Panc1 (cell line): ENCODE data around the gene LMTK2. TPM values are rescaled to one million over a fixed set of nuclear protein-coding genes. Genes with fewer than 3 reads are reported as not detected.

Source experiments
- ATAC-seq: fragments of 200-7000 bp; cut with Tn5 transposase; 2 replicates; pipeline ENCODE4 v1.9.1; 2020; ENCODE audit warnings: mild to moderate bottlenecking, moderate library complexity
- BruUV-seq: library from RNA; stranded (reverse); fragments of 400-500 nt; replicated peaks from 2 replicates; lab custom pipeline; 2021; lab: Mats Ljungman, UMichigan
- CTCF ChIA-PET: fragments of 300-600 bp; sonication (Branson Sonifier 250); formaldehyde crosslinking; loops from one replicate; lab custom pipeline; 2022; ENCODE audit warnings: antibody characterized with exemption; lab: Charles Lee
- POLR2A ChIA-PET: fragments of 300-600 bp; sonication (Branson Sonifier 250); formaldehyde crosslinking; loops from one replicate; lab custom pipeline; 2022; ENCODE audit warnings: antibody characterized with exemption; lab: Charles Lee
- DNase-seq: peaks from one replicate; pipeline ENCODE4 v3.0.0-alpha.2; 2010; ENCODE audit warnings: low read depth, low spot score
- H3K27ac ChIP-seq: 2 replicates; pipeline ENCODE4 v1.5.1; 2011; ENCODE audit warnings: mild to moderate bottlenecking, low read length, inconsistent platforms
- H3K27me3 ChIP-seq: fragments of 200-500 bp; sonication (Bioruptor generic); 2 replicates; pipeline ENCODE4 v1.6.0; 2014; ENCODE audit warnings: low read length, inconsistent platforms; ENCODE audit not compliant: control insufficient read depth, insufficient read depth
- H3K36me3 ChIP-seq: fragments of 200-500 bp; sonication (Bioruptor generic); 2 replicates; pipeline ENCODE4 v1.5.1; 2014; ENCODE audit warnings: inconsistent platforms, mild to moderate bottlenecking, low read length, moderate library complexity; ENCODE audit not compliant: control insufficient read depth, insufficient read depth
- H3K4me1 ChIP-seq: 2 replicates; pipeline ENCODE4 v1.5.1; 2011; ENCODE audit warnings: inconsistent platforms, mild to moderate bottlenecking, low read length, moderate library complexity; ENCODE audit not compliant: control insufficient read depth, insufficient read depth
- H3K4me3 ChIP-seq, 2 experiments: 2 replicates each; pipeline ENCODE4 v1.5.1; 2011 to 2012; ENCODE audit warnings: low read depth in 2 of 2, low read length in 2 of 2, mild to moderate bottlenecking in 2 of 2, inconsistent platforms in 1 of 2, moderate library complexity in 1 of 2
- H3K9me3 ChIP-seq: fragments of 200-500 bp; sonication (Bioruptor generic); 2 replicates; pipeline ENCODE4 v1.5.1; 2014; ENCODE audit warnings: low read depth, mild to moderate bottlenecking, inconsistent platforms, low read length, moderate library complexity; ENCODE audit not compliant: control insufficient read depth, insufficient read depth
- POLR2AphosphoS5 ChIP-seq: IDR thresholded peaks from 2 replicates; pipeline ENCODE4 v1.6.1; 2012; ENCODE audit warnings: mild to moderate bottlenecking, low read depth, low read length, moderate library complexity
- SIN3A ChIP-seq: IDR thresholded peaks from 2 replicates; pipeline ENCODE4 v1.6.1; 2012; ENCODE audit warnings: low read depth, mild to moderate bottlenecking, low read length, moderate library complexity, borderline replicate concordance; ENCODE audit not compliant: insufficient read depth
- TCF7L2 ChIP-seq: IDR thresholded peaks from 2 replicates; pipeline ENCODE4 v1.6.1; 2011; ENCODE audit warnings: mild to moderate bottlenecking, low read depth, low read length, inconsistent platforms
- in situ Hi-C: cut with HindIII; loops from 2 replicates; pipeline ENCODE4 v1.10.0; 2016; ENCODE audit warnings: low sequenced_read_pairs, low pct_unique_long_range_greater_than_20kb
- intact Hi-C: fragments of 100-400 bp; cut with micrococcal nuclease; formaldehyde crosslinking; loops from one replicate; pipeline ENCODE4 v1.10.0; 2022; ENCODE audit not compliant: unreplicated experiment
- total RNA-seq: library from RNA; stranded (reverse); gene quantifications from one replicate; pipeline ENCODE4 v1.2.1, GENCODE V29; 2021; ENCODE audit not compliant: unreplicated experiment
- TF ChIP-seq, protein P1 (sequence below), 2 experiments: IDR thresholded peaks; 2 replicates each; pipeline ENCODE4 v1.6.1; 2011 to 2012; ENCODE audit warnings: low read depth in 2 of 2, control low read depth in 1 of 2, low read length in 1 of 2, mild to moderate bottlenecking in 1 of 2, moderate library complexity in 1 of 2; ENCODE audit not compliant: insufficient read depth in 1 of 2
- TF ChIP-seq, protein P2 (sequence below): fragments of 450-650 bp; IDR thresholded peaks from 2 replicates; pipeline ENCODE4 v1.5.1; 2017; ENCODE audit warnings: mild to moderate bottlenecking

The LMTK2 gene
- total RNA-seq, 1 experiment from 2014 or later: 25.4 TPM

DNA sequence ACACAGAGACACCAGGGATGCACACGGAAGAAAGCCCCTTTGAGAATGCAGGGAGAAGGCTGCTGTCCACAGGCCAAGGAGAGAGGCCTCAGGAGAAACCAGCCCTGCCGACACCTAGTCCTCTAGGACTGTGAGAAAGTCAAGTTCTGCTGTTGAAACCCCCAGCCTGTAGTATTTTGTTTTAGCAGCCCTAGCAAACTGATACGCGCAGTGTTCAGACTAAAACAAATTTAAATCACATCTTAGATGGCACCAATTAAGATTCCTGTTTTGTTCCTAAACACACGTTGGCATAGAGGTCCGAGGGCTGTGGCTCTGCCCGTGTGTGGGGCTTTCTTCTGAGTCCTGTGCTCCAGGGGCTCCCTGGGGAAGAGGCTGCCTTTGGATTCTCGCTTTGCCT lies 21.7 kb downstream of the LMTK2 start:
- Histone ChIP-seq H3K27ac (no peak overlapping the region), H3K4me3 (no peak overlapping the region), H3K4me1 (peaks cover 18% of the 10 kb centered on the region), H3K9me3 (no peaks in the 10 kb centered on the region), H3K36me3 (no peaks in the 10 kb centered on the region), H3K27me3 (no peaks in the 10 kb centered on the region)
- DNase-seq (no peak), ATAC-seq (no peak)
- ChIA-PET CTCF (no interaction called here), POLR2A (no interaction called here)
- TF ChIP-seq POLR2AphosphoS5: no peak
- no peak for TF ChIP-seq TCF7L2
- TF ChIP-seq, protein P1, sequence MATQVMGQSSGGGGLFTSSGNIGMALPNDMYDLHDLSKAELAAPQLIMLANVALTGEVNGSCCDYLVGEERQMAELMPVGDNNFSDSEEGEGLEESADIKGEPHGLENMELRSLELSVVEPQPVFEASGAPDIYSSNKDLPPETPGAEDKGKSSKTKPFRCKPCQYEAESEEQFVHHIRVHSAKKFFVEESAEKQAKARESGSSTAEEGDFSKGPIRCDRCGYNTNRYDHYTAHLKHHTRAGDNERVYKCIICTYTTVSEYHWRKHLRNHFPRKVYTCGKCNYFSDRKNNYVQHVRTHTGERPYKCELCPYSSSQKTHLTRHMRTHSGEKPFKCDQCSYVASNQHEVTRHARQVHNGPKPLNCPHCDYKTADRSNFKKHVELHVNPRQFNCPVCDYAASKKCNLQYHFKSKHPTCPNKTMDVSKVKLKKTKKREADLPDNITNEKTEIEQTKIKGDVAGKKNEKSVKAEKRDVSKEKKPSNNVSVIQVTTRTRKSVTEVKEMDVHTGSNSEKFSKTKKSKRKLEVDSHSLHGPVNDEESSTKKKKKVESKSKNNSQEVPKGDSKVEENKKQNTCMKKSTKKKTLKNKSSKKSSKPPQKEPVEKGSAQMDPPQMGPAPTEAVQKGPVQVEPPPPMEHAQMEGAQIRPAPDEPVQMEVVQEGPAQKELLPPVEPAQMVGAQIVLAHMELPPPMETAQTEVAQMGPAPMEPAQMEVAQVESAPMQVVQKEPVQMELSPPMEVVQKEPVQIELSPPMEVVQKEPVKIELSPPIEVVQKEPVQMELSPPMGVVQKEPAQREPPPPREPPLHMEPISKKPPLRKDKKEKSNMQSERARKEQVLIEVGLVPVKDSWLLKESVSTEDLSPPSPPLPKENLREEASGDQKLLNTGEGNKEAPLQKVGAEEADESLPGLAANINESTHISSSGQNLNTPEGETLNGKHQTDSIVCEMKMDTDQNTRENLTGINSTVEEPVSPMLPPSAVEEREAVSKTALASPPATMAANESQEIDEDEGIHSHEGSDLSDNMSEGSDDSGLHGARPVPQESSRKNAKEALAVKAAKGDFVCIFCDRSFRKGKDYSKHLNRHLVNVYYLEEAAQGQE (IDR thresholded peaks at IDR 0.05; ENCODE audit: insufficient read depth in 1 of 2, low read depth in 2 of 2, low read length in 1 of 2): no peak
- in situ Hi-C loops (no loop called here), intact Hi-C loops (no loop called here)
- BruUV-seq: no TSS peak

DNA sequence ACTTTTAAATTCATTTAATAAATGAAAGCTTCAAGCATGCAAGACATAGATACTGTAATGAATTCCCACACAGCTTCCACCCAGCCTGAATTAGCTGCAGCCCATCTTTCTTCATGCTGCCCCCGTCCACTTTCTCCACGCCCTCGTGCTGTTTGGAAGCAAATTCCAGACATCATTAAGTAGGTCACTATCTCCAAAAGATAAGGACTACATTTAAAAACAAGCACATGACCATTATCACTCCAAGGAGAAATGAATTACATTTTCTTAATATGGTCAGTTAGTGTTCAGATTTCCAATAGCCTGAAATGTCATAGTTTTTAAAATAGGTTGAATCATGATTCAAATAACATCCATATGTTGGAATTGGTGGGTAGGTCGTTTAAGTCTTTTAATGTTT lies 24.3 kb downstream of the LMTK2 start:
- ATAC-seq (no peak), DNase-seq (no peak)
- ChIA-PET POLR2A (no interaction called here), CTCF (no interaction called here)
- Histone ChIP-seq H3K4me1 (peaks cover 37% of the 10 kb centered on the region), H3K27me3 (no peaks in the 10 kb centered on the region), H3K27ac (no peak overlapping the region), H3K4me3 (no peak overlapping the region), H3K36me3 (no peaks in the 10 kb centered on the region), H3K9me3 (no peaks in the 10 kb centered on the region)
- no TSS peak for BruUV-seq
- in situ Hi-C loops (no loop called here), intact Hi-C loops (no loop called here)
- TF ChIP-seq, protein P1 (IDR thresholded peaks at IDR 0.05; ENCODE audit: insufficient read depth in 1 of 2, low read depth in 2 of 2, low read length in 1 of 2): no peak
- TF ChIP-seq SIN3A: no peak
- TF ChIP-seq, protein P2, sequence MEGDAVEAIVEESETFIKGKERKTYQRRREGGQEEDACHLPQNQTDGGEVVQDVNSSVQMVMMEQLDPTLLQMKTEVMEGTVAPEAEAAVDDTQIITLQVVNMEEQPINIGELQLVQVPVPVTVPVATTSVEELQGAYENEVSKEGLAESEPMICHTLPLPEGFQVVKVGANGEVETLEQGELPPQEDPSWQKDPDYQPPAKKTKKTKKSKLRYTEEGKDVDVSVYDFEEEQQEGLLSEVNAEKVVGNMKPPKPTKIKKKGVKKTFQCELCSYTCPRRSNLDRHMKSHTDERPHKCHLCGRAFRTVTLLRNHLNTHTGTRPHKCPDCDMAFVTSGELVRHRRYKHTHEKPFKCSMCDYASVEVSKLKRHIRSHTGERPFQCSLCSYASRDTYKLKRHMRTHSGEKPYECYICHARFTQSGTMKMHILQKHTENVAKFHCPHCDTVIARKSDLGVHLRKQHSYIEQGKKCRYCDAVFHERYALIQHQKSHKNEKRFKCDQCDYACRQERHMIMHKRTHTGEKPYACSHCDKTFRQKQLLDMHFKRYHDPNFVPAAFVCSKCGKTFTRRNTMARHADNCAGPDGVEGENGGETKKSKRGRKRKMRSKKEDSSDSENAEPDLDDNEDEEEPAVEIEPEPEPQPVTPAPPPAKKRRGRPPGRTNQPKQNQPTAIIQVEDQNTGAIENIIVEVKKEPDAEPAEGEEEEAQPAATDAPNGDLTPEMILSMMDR: no peak
